ENCODE data around the gene RNASEH1. TPM values are rescaled to one million over a fixed set of nuclear protein-coding genes. Genes with fewer than 3 reads are reported as not detected.

RNASEH1 gene
- total RNA-seq (10 to 100 TPM; 17.6 to 31.2 (median 23.4) TPM), polyA plus RNA-seq (10 to 100 TPM; 31.1 to 37.6 TPM), total RNA-seq (26.7 reads per million, percentile 57 among the genes with 10 or more reads in this experiment)

GRCh38 chr2:3558205-3559014, at the start of gene RNASEH1:
TSS of gene RNASEH1 (minus strand) at chr2:3558333. CDS start at chr2:3558260, 73 bp downstream.
- POLR2A ChIA-PET = interaction anchor here (0.6 to 5.4 kb wide), 10 partner anchors 11 to 180 kb away, joined by 3 to 55 read pairs (median 7); partner anchors contain the start of genes ADI1, EIPR1, RPS7 and TRAPPC12
- no peaks in the 10 kb centered on the region for H3K27me3 Mint-ChIP-seq

GRCh38 chr2:3606370-3607201, 48.5 kb upstream of the RNASEH1 start:
- intact Hi-C loops (cut with micrococcal nuclease) = no loop called here
- CTCF ChIA-PET = interaction anchor here (1.0 kb wide), 1 partner anchor 981 kb away, joined by 3 read pairs; no protein-coding TSS in a partner anchor
- POLR2A ChIA-PET = no interaction called here
- no peaks in the 10 kb centered on the region for H3K9me3 Mint-ChIP-seq
- H3K36me3 Mint-ChIP-seq = peaks cover 0 to 4% (median 0%) of the 10 kb centered on the region in 5 donors
- Histone ChIP-seq H3K36me3 (ENCODE audit: control insufficient read depth in 2 of 3, insufficient read depth in 3 of 3, low read length in 3 of 3) (no peaks in the 10 kb centered on the region), H3K27me3 (ENCODE audit: control insufficient read depth in 2 of 2, insufficient read depth in 2 of 2, low read length in 2 of 2) (no peaks in the 10 kb centered on the region), H3K27ac (ENCODE audit: low read depth, low read length) (no peak overlapping the region), H3K9me3 (ENCODE audit: control insufficient read depth in 2 of 3, low read length in 3 of 3) (no peaks in the 10 kb centered on the region), H3K4me3 (ENCODE audit: low read length) (no peak overlapping the region), H3K4me1 (ENCODE audit: control insufficient read depth in 2 of 2, insufficient read depth in 2 of 2, low read length in 2 of 2) (peaks cover 0 to 6% of the 10 kb centered on the region in 2 donors)
- peak overlapping the region in 1 of 10 donors; percentile 76 for H3K4me3 Mint-ChIP-seq
- peak overlapping the region in 1 of 9 donors; percentile 36 for H3K27ac Mint-ChIP-seq
- ATAC-seq (no peak), DNase-seq (no peak)
- H3K4me1 Mint-ChIP-seq = peaks cover 2 to 47% (median 5%) of the 10 kb centered on the region in 7 donors
- H3K27me3 Mint-ChIP-seq = peaks cover 0 to 4% (median 0%) of the 10 kb centered on the region in 5 donors

More at GRCh38 chr2:3558205-3559014, at the start of gene RNASEH1:
- Histone ChIP-seq H3K4me3 (ENCODE audit: low read length) (peak within 1 kb of the TSS; percentile 72), H3K36me3 (ENCODE audit: control insufficient read depth in 2 of 3, insufficient read depth in 3 of 3, low read length in 3 of 3) (peaks cover 0 to 40% (median 7%) of the 10 kb centered on the region in 3 experiments), H3K27ac (ENCODE audit: low read depth, low read length) (peak within 1 kb of the TSS; percentile 98), H3K9me3 (ENCODE audit: control insufficient read depth in 2 of 3, low read length in 3 of 3) (no peaks in the 10 kb centered on the region), H3K27me3 (ENCODE audit: control insufficient read depth in 2 of 2, insufficient read depth in 2 of 2, low read length in 2 of 2) (no peaks in the 10 kb centered on the region), H3K4me1 (ENCODE audit: control insufficient read depth in 2 of 2, insufficient read depth in 2 of 2, low read length in 2 of 2) (peaks cover 11 to 17% of the 10 kb centered on the region in 2 donors)
- intact Hi-C loops (cut with micrococcal nuclease) = loop anchor here (1.0 to 5.0 kb wide), 8 partner anchors 17 to 946 kb away; partner anchors contain the start of genes ADI1 (in 2 of the 2), EIPR1 (in 2 of the 2) and RPS7 (in 2 of the 2)
- Mint-ChIP-seq H3K9me3 (no peaks in the 10 kb centered on the region), H3K4me1 (peaks cover 7 to 48% (median 37%) of the 10 kb centered on the region in 7 donors), H3K27ac (peak within 1 kb of the TSS; percentile 90 to 98 (median 96)), H3K4me3 (peak within 1 kb of the TSS; percentile 86 to 93 (median 92)), H3K36me3 (peaks cover 0 to 19% (median 8%) of the 10 kb centered on the region in 5 donors)
- DNase-seq (peak; percentile 94 to 100 (median 97)), ATAC-seq (peak; percentile 98)
- CTCF ChIA-PET = interaction anchor here (0.8 to 1.0 kb wide), 2 partner anchors 93 to 179 kb away, joined by 3 to 5 read pairs; partner anchors contain the start of gene TRAPPC12

- no peak overlapping the region for H3K27ac ChIP-seq (ENCODE audit: low read depth, low read length)
- Mint-ChIP-seq H3K4me1 (peaks cover 2 to 42% (median 5%) of the 10 kb centered on the region in 7 donors), H3K9me3 (no peaks in the 10 kb centered on the region), H3K36me3 (no peaks in the 10 kb centered on the region), H3K27me3 (peaks cover 0 to 4% (median 0%) of the 10 kb centered on the region in 5 donors), H3K4me3 (peak overlapping the region in 3 of 10 donors; percentile 53 to 79 (median 76)), H3K27ac (peak overlapping the region in 4 of 9 donors; percentile 22 to 90 (median 67))
- POLR2A ChIA-PET = no interaction called here
- H3K4me3 ChIP-seq (ENCODE audit: low read length) = no peak overlapping the region
- no peaks in the 10 kb centered on the region for H3K9me3 ChIP-seq (ENCODE audit: control insufficient read depth in 2 of 3, low read length in 3 of 3)
- no peaks in the 10 kb centered on the region for H3K36me3 ChIP-seq (ENCODE audit: control insufficient read depth in 2 of 3, insufficient read depth in 3 of 3, low read length in 3 of 3)
- H3K27me3 ChIP-seq (ENCODE audit: control insufficient read depth in 2 of 2, insufficient read depth in 2 of 2, low read length in 2 of 2) = no peaks in the 10 kb centered on the region
- intact Hi-C loops (cut with micrococcal nuclease) = no loop called here
- peaks cover 0 to 6% of the 10 kb centered on the region in 2 donors for H3K4me1 ChIP-seq (ENCODE audit: control insufficient read depth in 2 of 2, insufficient read depth in 2 of 2, low read length in 2 of 2)
- CTCF ChIA-PET = interaction anchor here (1.0 kb wide), 1 partner anchor 980 kb away, joined by 3 read pairs; no protein-coding TSS in a partner anchor
- no peak for ATAC-seq
- DNase-seq = no peak
Measured at GRCh38 chr2:3606028-3606369, 47.9 kb upstream of the RNASEH1 start.

GRCh38 chr2:3604991-3605961, 47.1 kb upstream of the RNASEH1 start:
- ATAC-seq = no peak
- CTCF ChIA-PET = interaction anchor here (1.0 kb wide), 1 partner anchor 980 kb away, joined by 3 read pairs; no protein-coding TSS in a partner anchor

GRCh38 chr2:3604207-3604877, 46.2 kb upstream of the RNASEH1 start:
- no peaks in the 10 kb centered on the region for H3K27me3 Mint-ChIP-seq
- H3K9me3 Mint-ChIP-seq = no peaks in the 10 kb centered on the region
- Histone ChIP-seq H3K4me1 (ENCODE audit: control insufficient read depth in 2 of 2, insufficient read depth in 2 of 2, low read length in 2 of 2) (peaks cover 0 to 6% of the 10 kb centered on the region in 2 donors), H3K4me3 (ENCODE audit: low read length) (no peak overlapping the region), H3K27ac (ENCODE audit: low read depth, low read length) (no peak overlapping the region), H3K9me3 (ENCODE audit: control insufficient read depth in 2 of 3, low read length in 3 of 3) (no peaks in the 10 kb centered on the region), H3K27me3 (ENCODE audit: control insufficient read depth in 2 of 2, insufficient read depth in 2 of 2, low read length in 2 of 2) (no peaks in the 10 kb centered on the region), H3K36me3 (ENCODE audit: control insufficient read depth in 2 of 3, insufficient read depth in 3 of 3, low read length in 3 of 3) (no peaks in the 10 kb centered on the region)
- H3K36me3 Mint-ChIP-seq = no peaks in the 10 kb centered on the region
- H3K4me1 Mint-ChIP-seq = peaks cover 2 to 28% (median 5%) of the 10 kb centered on the region in 7 donors
- DNase-seq (no peak), ATAC-seq (no peak)
- intact Hi-C loops (cut with micrococcal nuclease) = no loop called here
- POLR2A ChIA-PET = interaction anchor here (0.6 kb wide), 2 partner anchors 21 to 28 kb away, joined by 3 to 5 read pairs; no protein-coding TSS in a partner anchor
- H3K4me3 Mint-ChIP-seq = peak overlapping the region in 2 of 10 donors; percentile 79 to 83
- CTCF ChIA-PET = no interaction called here
- H3K27ac Mint-ChIP-seq = peak overlapping the region in 1 of 9 donors; percentile 93

More at GRCh38 chr2:3604991-3605961, 47.1 kb upstream of the RNASEH1 start:
- POLR2A ChIA-PET = interaction anchor here (0.6 kb wide), 2 partner anchors 22 to 29 kb away, joined by 3 to 5 read pairs; no protein-coding TSS in a partner anchor
- peak overlapping the region in 6 of 9 donors; percentile 8 to 94 (median 88) for H3K27ac Mint-ChIP-seq
- H3K36me3 ChIP-seq (ENCODE audit: control insufficient read depth in 2 of 3, insufficient read depth in 3 of 3, low read length in 3 of 3) = no peaks in the 10 kb centered on the region
- no peak overlapping the region for H3K4me3 ChIP-seq (ENCODE audit: low read length)
- no peaks in the 10 kb centered on the region for H3K9me3 Mint-ChIP-seq
- no peaks in the 10 kb centered on the region for H3K27me3 ChIP-seq (ENCODE audit: control insufficient read depth in 2 of 2, insufficient read depth in 2 of 2, low read length in 2 of 2)
- intact Hi-C loops (cut with micrococcal nuclease) = loop anchor here in 1 of 2 donors (1.0 kb wide), 4 partner anchors 30 to 87 kb away; partner anchors contain the start of genes RNASEH1 and RPS7
- no peaks in the 10 kb centered on the region for H3K9me3 ChIP-seq (ENCODE audit: control insufficient read depth in 2 of 3, low read length in 3 of 3)
- H3K4me1 Mint-ChIP-seq = peaks cover 2 to 35% (median 5%) of the 10 kb centered on the region in 7 donors
- no peaks in the 10 kb centered on the region for H3K27me3 Mint-ChIP-seq
- peak in 7 of 9 donors; percentile 11 to 65 (median 48) for DNase-seq
- peak overlapping the region in 7 of 10 donors; percentile 18 to 84 (median 75) for H3K4me3 Mint-ChIP-seq
- H3K27ac ChIP-seq (ENCODE audit: low read depth, low read length) = no peak overlapping the region
- H3K4me1 ChIP-seq (ENCODE audit: control insufficient read depth in 2 of 2, insufficient read depth in 2 of 2, low read length in 2 of 2) = peaks cover 0 to 6% of the 10 kb centered on the region in 2 donors
- no peaks in the 10 kb centered on the region for H3K36me3 Mint-ChIP-seq
